Activated CD4-positive, alpha-beta T cell treated with anti-CD3 and anti-CD28 coated beads, Interleukin-2, amount 50 U/mL, for 4 hours (primary cell): ENCODE results near the gene SPATA31C1.

ENCODE experiments used
- DNase-seq, 2 experiments: peaks; one replicate each; pipeline ENCODE4 v3.0.0-alpha.2; 2020

The SPATA31C1 gene

DNA sequence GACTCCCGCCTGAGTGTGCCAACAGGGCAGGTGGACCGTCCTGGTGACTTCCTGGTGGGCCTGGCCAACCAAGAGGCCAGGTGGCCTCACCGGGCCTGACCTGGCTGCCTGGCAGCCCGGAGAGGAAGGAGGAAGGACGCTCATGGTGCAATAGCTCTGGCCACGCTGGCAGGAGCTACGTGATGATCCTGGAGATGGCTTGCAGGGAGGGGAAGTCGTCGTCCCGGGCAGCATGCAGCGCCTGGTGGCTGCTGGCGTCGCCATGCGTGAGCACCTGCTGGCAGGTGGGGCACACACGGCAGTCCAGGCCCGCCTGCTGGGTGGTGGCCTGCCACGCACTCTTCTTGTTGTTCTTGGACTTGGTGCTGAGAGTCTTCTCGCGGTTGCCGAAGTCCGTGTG lies 26.3 kb downstream of the SPATA31C1 start:
- DNase-seq, result no peak

DNA sequence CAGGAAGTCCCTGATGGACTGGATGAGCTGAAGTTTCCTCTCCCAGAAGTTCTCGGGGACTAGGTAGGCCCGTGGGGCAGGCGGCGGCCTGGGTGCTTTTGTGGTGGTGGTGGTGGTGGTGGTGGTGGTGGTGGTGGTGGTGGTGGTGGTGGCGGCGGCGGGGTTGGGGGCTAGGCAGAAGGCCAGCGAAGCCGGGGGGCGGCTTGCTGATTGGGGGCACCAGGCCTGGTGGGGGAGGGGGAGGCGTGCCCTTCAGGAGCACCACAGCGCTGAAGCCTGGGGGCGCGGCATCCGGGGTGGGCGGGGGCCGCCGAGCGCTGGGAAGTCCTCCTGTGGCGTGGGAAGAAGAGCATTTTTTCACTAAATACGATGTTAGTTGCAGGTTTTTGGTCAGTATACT lies 26.9 kb downstream of the SPATA31C1 start:
- no peak for DNase-seq

DNA sequence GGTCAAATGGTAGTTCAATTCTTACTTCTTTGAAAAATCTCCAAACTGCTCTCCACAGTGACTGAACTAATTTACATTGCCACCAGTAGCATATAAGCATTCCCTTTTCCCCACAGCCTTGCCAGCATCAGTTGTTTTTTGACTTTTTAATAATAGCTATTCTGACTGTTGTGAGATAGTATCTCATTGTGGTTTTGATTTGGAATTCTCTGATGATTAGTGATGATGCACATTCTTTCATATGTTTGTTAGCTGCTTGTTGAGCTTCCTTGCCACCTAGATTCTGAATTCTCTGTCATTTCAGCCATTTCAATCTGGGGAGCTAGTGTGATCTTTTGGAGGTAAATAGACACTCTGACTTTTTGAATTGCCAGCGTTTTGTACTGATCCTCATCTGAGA lies 32.5 kb downstream of the SPATA31C1 start:
- DNase-seq, result no peak

DNA sequence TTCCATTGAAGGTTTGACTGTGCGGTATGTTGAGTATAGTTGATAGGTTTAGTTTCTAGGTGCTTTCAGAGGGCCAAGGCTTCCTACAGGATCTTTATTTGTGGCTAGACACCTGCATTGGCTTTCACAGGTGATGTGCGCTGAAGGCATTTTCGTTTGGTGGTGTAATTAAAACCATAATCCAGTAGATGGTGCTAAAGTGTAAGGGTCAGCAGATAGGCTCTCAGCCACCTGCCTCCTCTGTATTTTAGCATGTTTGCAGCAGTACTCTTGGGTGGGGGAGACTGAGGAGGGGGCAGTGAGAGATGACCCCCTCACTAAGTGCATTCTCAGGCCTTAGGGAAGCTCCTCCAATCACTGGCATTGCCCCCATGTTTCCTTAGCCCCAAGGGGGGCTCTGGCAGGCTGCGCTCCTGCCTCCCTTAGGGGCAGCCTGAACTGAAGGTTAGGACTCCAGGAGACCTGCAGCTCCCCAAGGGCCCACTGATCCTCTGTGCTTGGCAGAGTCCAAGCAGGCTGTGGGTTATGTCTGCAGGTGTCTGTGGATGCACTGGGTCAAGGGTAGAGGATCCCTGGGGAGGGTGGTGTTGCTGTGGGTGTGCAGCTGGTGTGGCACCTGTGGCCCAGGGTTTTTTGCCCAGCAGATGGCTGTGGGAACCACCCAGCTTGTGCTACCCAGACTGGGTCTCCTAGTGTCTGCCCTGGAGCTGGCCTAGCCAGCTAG lies 33.2 kb downstream of the SPATA31C1 start:
- DNase-seq, result no peak

DNA sequence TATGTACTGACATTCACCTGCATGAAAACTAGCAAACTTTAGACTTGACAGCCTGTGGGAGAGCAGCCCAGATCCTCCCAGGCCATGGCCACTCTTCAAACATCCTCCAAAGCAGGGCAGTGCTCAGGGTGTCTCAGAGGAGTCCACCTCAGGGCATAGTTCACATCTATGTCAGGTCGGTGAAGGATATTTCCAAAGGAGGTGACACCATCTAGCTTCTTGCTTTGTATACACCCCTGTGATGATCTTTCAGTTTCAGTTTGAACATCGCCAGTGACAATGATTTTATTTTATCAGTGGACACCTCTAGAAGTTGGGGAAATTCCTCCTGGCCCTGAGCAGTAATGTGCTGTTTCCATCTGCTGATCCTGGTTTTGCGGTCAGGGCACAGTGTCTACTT lies 36.5 kb downstream of the SPATA31C1 start:
- no peak for DNase-seq

DNA sequence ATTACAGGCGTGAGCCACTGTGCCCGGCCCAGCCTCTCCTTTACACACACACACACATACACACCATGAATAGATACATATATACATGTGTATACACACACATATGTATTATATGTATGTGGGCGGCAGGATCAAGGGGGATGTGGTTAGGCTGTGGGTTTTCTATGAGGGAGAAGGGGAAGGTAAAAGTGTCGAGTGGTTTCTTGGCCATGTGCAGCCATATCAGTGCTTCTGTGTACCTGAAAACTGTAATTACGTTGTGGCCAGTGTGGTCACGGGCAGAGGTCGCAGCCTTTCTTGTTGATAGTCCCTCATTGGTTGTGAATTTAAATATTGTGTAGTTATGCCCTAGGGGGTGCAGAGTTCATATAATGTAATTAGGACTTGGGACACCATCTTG lies 40.1 kb downstream of the SPATA31C1 start:
- DNase-seq, result no peak

DNA sequence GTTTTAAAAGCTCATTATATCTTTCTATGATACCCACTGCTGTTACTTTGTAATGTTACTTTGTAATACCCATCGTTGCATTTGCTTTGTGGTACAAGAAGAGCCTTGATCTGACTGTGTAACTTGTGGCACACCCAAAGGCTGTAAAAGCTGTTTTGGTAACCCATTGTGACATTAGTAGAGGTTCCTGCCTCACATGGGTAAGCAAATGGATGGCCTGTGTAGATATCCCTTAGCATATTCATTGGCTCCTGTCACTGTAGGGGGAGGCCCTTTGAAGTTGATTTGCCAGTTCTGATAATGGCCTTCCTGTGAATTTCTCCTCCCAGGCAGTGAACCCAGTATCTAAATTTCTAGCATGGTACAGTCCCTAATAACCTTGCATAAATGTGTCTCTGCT lies 40.8 kb downstream of the SPATA31C1 start:
- DNase-seq, result no peak

DNA sequence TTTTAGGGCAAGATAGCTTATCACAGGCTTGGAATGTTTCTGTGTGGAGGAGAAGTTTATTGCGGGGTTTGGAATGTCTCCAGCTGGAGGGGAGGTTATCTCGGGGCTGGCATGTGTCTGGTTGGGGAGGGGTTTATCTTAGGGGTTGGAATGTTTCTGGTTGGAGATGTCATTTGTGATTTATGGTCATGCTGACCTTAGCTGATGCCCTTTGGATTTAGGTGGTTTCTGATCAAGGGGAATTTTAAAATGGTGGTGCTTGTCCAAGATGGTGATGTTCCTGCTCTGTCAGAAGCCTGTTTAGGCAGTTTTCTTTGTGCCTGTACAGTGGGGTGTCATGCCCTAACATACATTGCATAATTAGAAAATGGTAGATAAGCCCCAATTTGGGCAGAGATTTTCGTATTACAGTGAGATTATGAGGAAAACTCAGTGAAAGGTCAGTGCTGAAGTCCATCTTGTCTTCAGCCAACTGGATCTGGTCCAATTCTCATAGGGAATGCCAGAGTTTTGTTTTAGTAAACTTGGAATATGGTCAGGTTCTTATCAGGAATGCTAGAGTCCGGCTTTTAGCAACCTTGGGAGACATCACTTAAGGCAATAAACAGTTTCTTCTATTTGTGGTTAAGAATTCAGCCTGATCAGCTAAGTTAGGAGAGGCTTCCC lies 42.3 kb downstream of the SPATA31C1 start:
- no peak for DNase-seq

DNA sequence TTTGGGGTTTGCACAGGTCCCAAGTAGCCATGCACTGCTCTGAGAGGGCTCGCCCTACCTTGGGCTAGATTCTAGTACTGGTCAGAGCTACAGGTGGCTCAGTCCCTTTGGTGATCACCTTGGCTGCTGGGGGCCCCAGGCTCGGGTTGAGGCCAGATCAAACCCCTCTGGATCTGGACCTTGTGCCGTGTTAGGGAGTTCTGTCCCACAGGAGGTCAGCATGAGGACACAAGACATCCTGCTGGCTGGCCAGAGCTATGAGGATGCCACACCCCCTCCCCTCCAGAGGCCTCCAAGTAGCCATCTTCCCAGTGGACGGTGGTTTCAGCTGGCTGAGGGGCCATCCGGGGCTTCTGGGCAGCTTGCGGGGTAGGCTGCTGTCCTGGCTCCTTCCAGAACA lies 46.0 kb downstream of the SPATA31C1 start:
- DNase-seq, result no peak

DNA sequence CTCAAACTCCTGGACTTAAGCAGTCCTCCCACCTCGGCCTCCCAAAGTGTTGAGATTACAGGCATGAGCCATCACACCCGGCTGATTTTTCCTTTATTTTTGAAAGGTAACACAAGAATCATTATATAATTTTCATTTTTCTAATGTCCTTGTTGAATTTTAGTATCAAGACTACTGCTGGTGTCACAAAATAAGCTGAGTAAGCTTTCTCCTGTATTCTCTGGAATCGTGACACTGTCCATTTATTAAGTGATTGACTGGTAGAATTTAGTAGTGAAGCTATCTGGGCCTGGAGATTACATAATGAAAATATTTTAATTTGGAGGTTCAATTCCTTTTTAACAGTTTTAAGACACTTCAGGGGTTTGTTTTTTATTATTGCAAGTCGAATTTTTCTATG lies 47.1 kb downstream of the SPATA31C1 start:
- DNase-seq, result no peak

DNA sequence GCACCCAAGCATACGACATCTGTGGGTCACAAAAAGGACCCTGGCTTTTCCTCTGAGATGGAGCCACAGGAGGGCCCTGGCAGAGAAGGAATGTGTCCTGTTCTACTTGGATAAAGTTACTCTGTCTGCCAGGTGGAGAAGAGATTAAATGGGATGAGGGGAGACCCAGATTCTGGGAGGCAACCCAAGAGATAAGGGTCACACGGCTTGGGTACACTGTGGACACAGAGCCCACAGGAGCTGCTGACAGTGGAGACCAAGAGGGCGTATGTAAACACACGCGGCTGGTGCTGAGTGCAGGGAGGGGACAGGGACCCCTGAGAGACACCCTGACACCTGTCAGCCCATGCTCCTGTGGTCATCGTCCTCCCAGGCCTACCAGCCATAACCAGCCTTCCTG lies 50.4 kb downstream of the SPATA31C1 start:
- no peak for DNase-seq

DNA sequence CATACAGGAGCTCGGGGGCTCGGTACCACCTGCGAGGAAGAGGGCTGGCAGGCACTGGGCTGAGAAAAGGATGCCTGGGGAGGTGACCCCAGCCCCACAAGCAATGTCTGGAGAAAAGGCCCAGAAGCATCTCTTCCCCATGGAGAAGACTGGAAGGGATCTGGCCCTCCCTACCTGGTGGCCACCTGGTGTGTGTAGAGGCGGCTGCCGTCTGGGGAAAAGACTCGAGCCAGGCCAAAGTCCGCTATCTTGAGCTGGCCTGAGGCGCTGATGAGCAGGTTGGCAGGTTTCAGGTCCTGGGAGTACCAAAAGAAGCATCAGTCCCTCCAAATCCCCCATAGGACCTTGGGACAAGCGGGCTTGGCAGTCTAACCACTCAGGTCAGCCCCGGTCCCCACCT lies 52.8 kb downstream of the SPATA31C1 start:
- no peak for DNase-seq

DNA sequence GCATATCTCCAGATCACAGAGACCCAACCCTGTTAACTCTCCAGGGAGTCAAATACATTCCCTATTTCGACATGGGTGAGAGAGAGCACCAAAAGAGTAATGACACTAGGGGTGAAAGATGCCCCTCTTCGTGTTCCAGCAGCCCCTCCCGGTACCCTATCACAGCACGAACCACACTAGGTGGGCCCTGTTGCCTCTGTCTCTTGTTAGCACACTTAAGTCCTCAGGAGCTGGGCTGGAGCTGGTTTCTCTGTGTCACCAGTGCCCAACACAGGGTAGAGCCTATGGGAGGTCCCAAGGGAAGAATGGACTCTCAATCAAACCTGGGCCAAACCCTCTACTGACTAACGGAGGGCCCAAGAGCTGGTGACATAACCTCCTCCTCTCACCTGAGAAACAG lies 55.4 kb downstream of the SPATA31C1 start:
- no peak for DNase-seq
